ENCODE data around the gene MRFAP1L1.
"Not testable (repeated sequence)": the region's sequence is repeated elsewhere in the genome, so short reads cannot be mapped to it uniquely, and the experiment has no call there.

The MRFAP1L1 gene

DNA sequence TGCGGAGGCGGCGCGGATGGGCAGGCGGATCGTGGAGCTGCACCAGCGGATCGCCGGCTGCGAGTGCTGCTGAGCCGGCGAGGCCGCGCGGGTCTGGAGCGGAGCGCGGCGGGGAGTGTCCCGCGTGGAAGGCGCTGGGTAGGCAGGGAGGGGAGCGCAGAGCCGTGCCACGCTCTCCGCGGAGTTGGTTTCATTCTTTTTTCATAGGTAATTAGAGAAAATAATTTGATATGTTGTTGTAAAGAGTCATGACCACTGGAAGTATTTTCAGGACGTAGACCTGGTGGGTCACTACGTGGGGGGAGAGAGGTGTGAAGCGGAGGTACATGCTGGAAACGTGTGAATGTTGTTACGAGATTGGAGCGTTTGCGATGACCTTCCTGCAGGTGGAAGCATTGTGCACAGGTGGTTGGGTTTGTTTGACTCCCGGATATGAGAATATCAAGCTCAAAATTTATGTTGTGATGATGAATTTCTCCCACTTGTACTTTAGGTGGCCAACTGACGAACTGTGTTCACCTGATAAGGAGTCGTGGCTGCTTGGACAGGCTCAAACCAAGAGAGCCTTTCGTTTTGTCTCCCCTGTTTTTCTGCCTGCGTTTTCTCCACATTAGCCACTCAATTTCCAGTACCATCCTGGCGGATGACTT is 35.0 kb downstream of the MRFAP1L1 start:
- TF ChIP-seq CTCF (conservative IDR thresholded peaks at IDR 0.05; ENCODE audit: low read depth): peak; percentile 72
- ChIA-PET POLR2A (ENCODE audit: low non-redundant PET) (no interaction called here), CTCF (interaction anchor here (0.6 to 0.8 kb wide), 2 partner anchors 10 to 21 kb away, joined by 3 to 4 read pairs; no protein-coding TSS in a partner anchor)
- H3K27ac ChIP-seq: peak overlapping the region; percentile 87
- peak; percentile 38 for DNase-seq (ENCODE audit: low spot score)

DNA sequence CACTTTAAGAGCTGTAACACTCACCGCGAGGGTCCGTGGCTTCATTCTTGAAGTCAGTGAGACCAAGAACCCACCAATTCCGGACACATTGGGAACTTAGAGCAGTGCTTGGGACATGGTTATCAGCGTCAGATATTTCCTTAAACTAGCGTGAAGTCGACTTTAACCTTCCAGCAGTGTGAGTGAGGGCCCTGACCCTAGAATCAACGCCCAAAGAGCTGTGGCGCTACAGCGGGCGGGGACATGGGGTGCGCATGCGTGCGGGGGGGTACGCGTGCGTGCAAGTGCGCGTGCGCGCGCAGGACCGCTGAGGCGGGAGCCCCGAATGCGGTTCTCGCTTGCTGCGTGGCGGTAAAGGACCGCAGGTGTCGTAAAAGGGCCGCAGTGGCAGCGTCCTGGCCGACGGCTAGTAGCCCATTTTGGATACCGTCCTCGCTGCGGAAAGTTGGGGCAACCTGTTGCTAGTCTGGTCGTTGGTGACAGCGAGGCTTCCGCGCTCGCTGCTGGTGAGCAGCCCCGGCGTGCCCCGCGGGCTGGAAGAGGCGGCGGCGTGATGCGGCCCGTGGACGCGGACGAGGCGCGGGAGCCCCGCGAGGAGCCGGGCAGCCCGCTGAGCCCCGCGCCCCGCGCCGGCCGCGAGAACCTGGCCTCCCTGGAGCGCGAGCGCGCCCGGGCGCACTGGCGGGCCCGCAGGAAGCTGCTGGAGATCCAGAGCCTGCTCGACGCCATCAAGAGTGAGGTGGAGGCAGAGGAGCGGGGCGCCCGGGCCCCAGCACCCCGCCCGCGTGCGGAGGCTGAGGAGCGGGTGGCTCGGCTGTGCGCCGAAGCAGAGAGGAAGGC is 35.8 kb downstream of the MRFAP1L1 start:
- TF ChIP-seq CTCF (conservative IDR thresholded peaks at IDR 0.05; ENCODE audit: low read depth): no peak
- peak overlapping the region; percentile 87 for H3K27ac ChIP-seq
- peak; percentile 96 for DNase-seq (ENCODE audit: low spot score)
- ChIA-PET CTCF (no interaction called here), POLR2A (ENCODE audit: low non-redundant PET) (no interaction called here)

DNA sequence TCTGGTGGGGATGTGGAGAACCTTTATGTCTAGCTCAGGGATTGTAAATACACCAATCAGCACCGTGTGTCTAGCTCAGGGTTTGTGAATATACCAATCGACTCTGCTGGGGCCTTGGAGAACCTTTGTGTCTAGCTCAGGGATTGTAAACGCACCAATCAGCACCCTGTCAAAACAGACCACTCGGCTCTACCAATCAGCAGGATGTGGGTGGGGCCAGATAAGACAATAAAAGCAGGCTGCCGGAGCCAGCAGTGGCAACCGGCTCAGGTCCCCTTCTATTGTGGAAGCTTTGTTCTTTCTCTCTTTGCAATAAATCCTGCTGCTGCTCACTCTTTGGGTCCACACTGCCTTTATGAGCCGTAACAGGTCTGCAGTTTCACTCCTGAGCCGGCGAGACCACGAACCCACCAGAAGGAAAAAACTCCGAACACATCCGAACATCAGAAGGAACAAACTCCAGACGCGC is 36.4 kb downstream of the MRFAP1L1 start:
- POLR2A ChIA-PET (ENCODE audit: low non-redundant PET); CTCF ChIA-PET; DNase-seq (ENCODE audit: low spot score): not testable (repeated sequence)
- H3K27ac ChIP-seq: peak overlapping the region; percentile 87

DNA sequence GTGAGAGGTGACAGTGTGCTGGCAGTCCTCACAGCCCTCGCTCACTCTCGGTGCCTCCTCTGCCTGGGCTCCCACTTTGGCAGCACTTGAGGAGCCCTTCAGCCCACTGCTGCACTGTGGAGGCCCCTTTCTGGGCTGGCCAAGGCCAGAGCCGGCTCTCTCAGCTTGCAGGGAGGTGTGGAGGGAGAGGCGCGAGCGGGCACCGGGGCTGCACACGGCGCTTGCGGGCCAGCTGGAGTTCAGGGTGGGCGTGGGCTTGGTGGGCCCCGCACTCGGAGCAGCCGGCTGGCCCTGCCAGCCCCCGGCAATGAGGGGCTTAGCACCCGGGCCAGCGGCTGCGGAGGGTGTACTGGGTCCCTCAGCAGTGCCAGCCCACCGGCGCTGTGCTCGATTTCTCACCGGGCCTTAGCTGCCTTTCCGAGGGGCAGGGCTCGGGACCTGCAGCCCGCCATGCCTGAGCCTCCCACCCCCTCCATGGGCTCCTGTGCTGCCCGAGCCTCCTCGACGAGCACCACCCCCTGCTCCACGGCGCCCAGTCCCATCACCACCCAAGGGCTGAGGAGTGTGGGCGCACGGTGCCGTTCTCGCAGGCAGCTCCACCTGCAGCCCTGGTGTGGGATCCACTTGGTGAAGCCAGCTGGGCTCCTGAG is 37.0 kb downstream of the MRFAP1L1 start:
- POLR2A ChIA-PET (ENCODE audit: low non-redundant PET); DNase-seq (ENCODE audit: low spot score); CTCF ChIA-PET: not testable (repeated sequence)
- peak overlapping the region; percentile 87 for H3K27ac ChIP-seq

GRCh38 chr4:6672131-6672530 is 37.5 kb downstream of the MRFAP1L1 start:
- TF ChIP-seq CTCF (conservative IDR thresholded peaks at IDR 0.05; ENCODE audit: low read depth): no peak
- peak overlapping the region; percentile 87 for H3K27ac ChIP-seq
- no peak for DNase-seq (ENCODE audit: low spot score)
- ChIA-PET CTCF (no interaction called here), POLR2A (ENCODE audit: low non-redundant PET) (no interaction called here)

GRCh38 chr4:6671648-6672047 is 38.0 kb downstream of the MRFAP1L1 start:
- no peak for TF ChIP-seq CTCF (conservative IDR thresholded peaks at IDR 0.05; ENCODE audit: low read depth)
- ChIA-PET POLR2A (ENCODE audit: low non-redundant PET) (no interaction called here), CTCF (no interaction called here)
- no peak for DNase-seq (ENCODE audit: low spot score)
- H3K27ac ChIP-seq: peak overlapping the region; percentile 87

- no peak overlapping the region for H3K27ac ChIP-seq
- DNase-seq (ENCODE audit: low spot score): peak; percentile 36
- TF ChIP-seq CTCF (conservative IDR thresholded peaks at IDR 0.05; ENCODE audit: low read depth): no peak
- ChIA-PET POLR2A (ENCODE audit: low non-redundant PET) (no interaction called here), CTCF (no interaction called here)
Observed at GRCh38 chr4:6668391-6668790, 41.3 kb downstream of the MRFAP1L1 start.

Measured in RWPE1 (cell line).